Measurements from ENCODE around the gene PALMD. TPM values are rescaled to one million over a fixed set of nuclear protein-coding genes. Genes with fewer than 3 reads are reported as not detected.

PALMD gene
- total RNA-seq, 1 experiment from 2014 or later = 8.0 TPM

DNA sequence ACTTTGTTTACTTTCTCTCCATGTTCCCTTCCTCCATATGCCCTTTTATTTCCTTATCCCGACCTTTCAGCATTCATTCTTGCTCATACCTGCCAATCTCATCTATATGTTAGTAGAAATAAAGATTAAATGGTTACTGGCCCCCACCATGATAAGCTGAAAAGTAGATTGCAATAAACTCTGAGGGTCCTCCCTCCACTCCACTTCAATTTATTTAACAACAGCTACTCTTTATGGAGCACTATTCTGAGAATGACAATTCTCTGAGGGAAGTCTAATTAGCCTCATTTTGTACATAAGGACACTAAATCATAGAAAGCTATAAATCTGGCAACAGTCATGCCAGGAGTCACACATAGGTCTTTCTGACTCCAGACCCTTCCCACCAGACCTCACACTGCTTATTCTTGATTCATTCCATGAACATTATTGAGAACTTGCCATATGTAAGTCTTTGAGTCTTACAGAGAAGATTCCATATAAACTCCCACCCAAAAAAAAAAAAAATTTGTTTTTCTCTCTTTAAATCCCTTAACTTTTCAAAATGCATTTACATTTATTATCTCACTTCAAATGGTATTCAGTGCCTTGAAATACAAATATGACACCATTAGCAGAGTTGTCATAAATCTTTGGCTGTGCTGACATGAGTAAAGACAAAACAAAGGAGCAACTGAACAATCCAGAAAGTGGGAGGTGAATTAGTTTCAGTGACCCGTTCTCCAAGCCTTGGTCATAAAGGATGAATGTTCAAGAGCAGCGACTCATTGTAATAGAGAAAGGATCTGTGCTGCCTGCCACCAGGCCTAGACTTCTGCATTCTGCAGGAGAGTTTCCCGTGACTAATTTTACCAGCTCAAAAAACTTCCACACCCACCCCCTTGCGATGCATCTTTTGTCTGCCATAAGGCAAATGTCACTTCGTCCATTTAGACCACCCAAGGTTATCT lies 28.5 kb downstream of the PALMD start:
- Histone ChIP-seq H3K4me1 (ENCODE audit: insufficient read depth, low read length) (peaks cover 20% of the 10 kb centered on the region), H3K9me2 (replicated peaks; ENCODE audit: low read length) (no peaks in the 10 kb centered on the region), H2AFZ (ENCODE audit: low read length) (no peak overlapping the region), H4K20me1 (ENCODE audit: low read length) (no peaks in the 10 kb centered on the region), H3K27ac (ENCODE audit: low read length) (no peak overlapping the region), H3K36me3 (ENCODE audit: low read depth, low read length) (no peaks in the 10 kb centered on the region), H3K9ac (ENCODE audit: low read length) (no peak overlapping the region), H3F3A (ENCODE audit: low read length, unreplicated experiment) (no peaks in the 10 kb centered on the region), H3K27me3 (ENCODE audit: low read length) (no peaks in the 10 kb centered on the region), H3K9me3 (ENCODE audit: low read length) (no peaks in the 10 kb centered on the region), H3K4me3 (ENCODE audit: low read length) (no peak overlapping the region), H3K79me2 (ENCODE audit: low read length) (no peaks in the 10 kb centered on the region), H3K4me2 (ENCODE audit: low read length) (no peak overlapping the region)
- DNase-seq (peak; percentile 52), ATAC-seq (peak; percentile 61)
- ChIA-PET POLR2A (ENCODE audit: unreplicated experiment) (no interaction called here), CTCF (no interaction called here)
- TF ChIP-seq EZH2phosphoT487 (IDR thresholded peaks at IDR 0.05; ENCODE audit: borderline replicate concordance, low read length) = no peak
- TF ChIP-seq, protein P1, sequence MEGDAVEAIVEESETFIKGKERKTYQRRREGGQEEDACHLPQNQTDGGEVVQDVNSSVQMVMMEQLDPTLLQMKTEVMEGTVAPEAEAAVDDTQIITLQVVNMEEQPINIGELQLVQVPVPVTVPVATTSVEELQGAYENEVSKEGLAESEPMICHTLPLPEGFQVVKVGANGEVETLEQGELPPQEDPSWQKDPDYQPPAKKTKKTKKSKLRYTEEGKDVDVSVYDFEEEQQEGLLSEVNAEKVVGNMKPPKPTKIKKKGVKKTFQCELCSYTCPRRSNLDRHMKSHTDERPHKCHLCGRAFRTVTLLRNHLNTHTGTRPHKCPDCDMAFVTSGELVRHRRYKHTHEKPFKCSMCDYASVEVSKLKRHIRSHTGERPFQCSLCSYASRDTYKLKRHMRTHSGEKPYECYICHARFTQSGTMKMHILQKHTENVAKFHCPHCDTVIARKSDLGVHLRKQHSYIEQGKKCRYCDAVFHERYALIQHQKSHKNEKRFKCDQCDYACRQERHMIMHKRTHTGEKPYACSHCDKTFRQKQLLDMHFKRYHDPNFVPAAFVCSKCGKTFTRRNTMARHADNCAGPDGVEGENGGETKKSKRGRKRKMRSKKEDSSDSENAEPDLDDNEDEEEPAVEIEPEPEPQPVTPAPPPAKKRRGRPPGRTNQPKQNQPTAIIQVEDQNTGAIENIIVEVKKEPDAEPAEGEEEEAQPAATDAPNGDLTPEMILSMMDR (conservative IDR thresholded peaks at IDR 0.05; ENCODE audit: low read depth, low read length) = no peak
- TF ChIP-seq EZH2 (IDR thresholded peaks at IDR 0.05; ENCODE audit: low read length, unreplicated experiment) = no peak
- intact Hi-C loops (cut with micrococcal nuclease) = no loop called here
- no TSS peak for BruUV-seq (replicated peaks)

DNA sequence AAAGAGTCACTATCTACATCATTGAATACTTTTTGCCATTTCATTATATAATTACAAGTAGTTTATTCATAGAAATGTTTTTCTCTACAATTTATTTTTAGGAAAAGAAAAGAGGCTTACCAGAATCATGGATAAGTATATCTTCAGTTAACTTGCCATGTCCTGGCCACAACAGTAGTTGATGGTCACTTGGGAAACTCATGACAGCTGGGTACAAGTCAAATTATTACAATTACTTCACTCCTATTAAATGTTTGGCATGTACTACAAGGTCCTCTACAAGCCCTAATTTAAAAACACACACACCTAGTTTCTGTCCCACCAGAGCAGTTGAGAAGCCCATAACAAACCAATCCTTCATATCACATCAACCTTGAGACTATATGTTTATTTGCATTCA lies 29.4 kb downstream of the PALMD start:
- H2AFZ ChIP-seq (ENCODE audit: low read length) = no peak overlapping the region
- CTCF ChIA-PET = no interaction called here
- H3K9me2 ChIP-seq (replicated peaks; ENCODE audit: low read length) = no peaks in the 10 kb centered on the region
- BruUV-seq (replicated peaks) = no TSS peak
- H3K4me2 ChIP-seq (ENCODE audit: low read length) = no peak overlapping the region
- no peaks in the 10 kb centered on the region for H3K79me2 ChIP-seq (ENCODE audit: low read length)
- no peaks in the 10 kb centered on the region for H3F3A ChIP-seq (ENCODE audit: low read length, unreplicated experiment)
- ATAC-seq (no peak), DNase-seq (no peak)
- H3K9ac ChIP-seq (ENCODE audit: low read length) = no peak overlapping the region
- POLR2A ChIA-PET (ENCODE audit: unreplicated experiment) = no interaction called here
- no peaks in the 10 kb centered on the region for H3K27me3 ChIP-seq (ENCODE audit: low read length)
- peaks cover 20% of the 10 kb centered on the region for H3K4me1 ChIP-seq (ENCODE audit: insufficient read depth, low read length)
- no peaks in the 10 kb centered on the region for H3K9me3 ChIP-seq (ENCODE audit: low read length)
- no peaks in the 10 kb centered on the region for H3K36me3 ChIP-seq (ENCODE audit: low read depth, low read length)
- no peaks in the 10 kb centered on the region for H4K20me1 ChIP-seq (ENCODE audit: low read length)
- intact Hi-C loops (cut with micrococcal nuclease) = no loop called here
- TF ChIP-seq, protein P1 (conservative IDR thresholded peaks at IDR 0.05; ENCODE audit: low read depth, low read length) = no peak
- TF ChIP-seq EZH2phosphoT487 (IDR thresholded peaks at IDR 0.05; ENCODE audit: borderline replicate concordance, low read length) (no peak), EZH2 (IDR thresholded peaks at IDR 0.05; ENCODE audit: low read length, unreplicated experiment) (no peak)
- no peak overlapping the region for H3K27ac ChIP-seq (ENCODE audit: low read length)
- H3K4me3 ChIP-seq (ENCODE audit: low read length) = no peak overlapping the region

DNA sequence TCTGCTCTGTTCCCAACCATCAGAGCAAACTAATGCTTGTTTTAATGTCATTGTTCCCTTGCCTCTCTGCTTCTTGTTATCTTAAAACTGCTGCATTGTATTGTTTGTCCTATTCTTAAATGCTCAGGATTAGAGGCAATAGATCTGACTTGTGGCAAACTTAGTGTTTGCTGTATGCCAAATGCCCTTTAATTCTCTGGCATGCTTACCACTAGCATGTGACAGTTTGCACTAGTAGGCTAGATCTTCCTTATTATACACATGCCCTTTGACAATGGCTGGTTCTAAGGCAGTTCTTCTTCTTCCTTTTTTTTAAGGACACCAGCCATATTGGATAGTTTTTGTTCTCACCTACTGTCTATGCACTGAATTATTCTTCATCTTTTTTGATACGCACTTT lies 30.1 kb downstream of the PALMD start:
- Histone ChIP-seq H3K4me2 (ENCODE audit: low read length) (no peak overlapping the region), H3K27me3 (ENCODE audit: low read length) (no peaks in the 10 kb centered on the region), H3F3A (ENCODE audit: low read length, unreplicated experiment) (no peaks in the 10 kb centered on the region), H3K4me1 (ENCODE audit: insufficient read depth, low read length) (peaks cover 20% of the 10 kb centered on the region), H3K36me3 (ENCODE audit: low read depth, low read length) (no peaks in the 10 kb centered on the region), H3K4me3 (ENCODE audit: low read length) (no peak overlapping the region), H3K79me2 (ENCODE audit: low read length) (no peaks in the 10 kb centered on the region), H3K9me3 (ENCODE audit: low read length) (no peaks in the 10 kb centered on the region), H4K20me1 (ENCODE audit: low read length) (no peaks in the 10 kb centered on the region), H3K27ac (ENCODE audit: low read length) (no peak overlapping the region), H3K9me2 (replicated peaks; ENCODE audit: low read length) (no peaks in the 10 kb centered on the region), H2AFZ (ENCODE audit: low read length) (no peak overlapping the region), H3K9ac (ENCODE audit: low read length) (no peak overlapping the region)
- no peak for DNase-seq
- CTCF ChIA-PET = interaction anchor here (0.6 kb wide), 1 partner anchor 40 kb away, joined by 3 read pairs; no protein-coding TSS in a partner anchor
- POLR2A ChIA-PET (ENCODE audit: unreplicated experiment) = no interaction called here
- BruUV-seq (replicated peaks) = no TSS peak
- no peak for TF ChIP-seq EZH2 (IDR thresholded peaks at IDR 0.05; ENCODE audit: low read length, unreplicated experiment)
- no peak for TF ChIP-seq EZH2phosphoT487 (IDR thresholded peaks at IDR 0.05; ENCODE audit: borderline replicate concordance, low read length)
- TF ChIP-seq, protein P1 (conservative IDR thresholded peaks at IDR 0.05; ENCODE audit: low read depth, low read length) = no peak
- ATAC-seq = no peak
- intact Hi-C loops (cut with micrococcal nuclease) = no loop called here

Measured in PC-3 (cell line).